Bronchial smooth muscle cell (primary cell): Measurements from ENCODE around the gene C16orf54. TPM values are rescaled to one million over a fixed set of nuclear protein-coding genes. Genes with fewer than 3 reads are reported as not detected.

Experiments
- total RNA-seq: library from RNA; depleted of rRNA; stranded (reverse); fragments of >200 nt; gene quantifications from 2 replicates; pipeline ENCODE4 v1.2.1, GENCODE V29; 2014

C16orf54 gene, protein sequence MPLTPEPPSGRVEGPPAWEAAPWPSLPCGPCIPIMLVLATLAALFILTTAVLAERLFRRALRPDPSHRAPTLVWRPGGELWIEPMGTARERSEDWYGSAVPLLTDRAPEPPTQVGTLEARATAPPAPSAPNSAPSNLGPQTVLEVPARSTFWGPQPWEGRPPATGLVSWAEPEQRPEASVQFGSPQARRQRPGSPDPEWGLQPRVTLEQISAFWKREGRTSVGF
- not detected in 2 replicates for total RNA-seq

DNA sequence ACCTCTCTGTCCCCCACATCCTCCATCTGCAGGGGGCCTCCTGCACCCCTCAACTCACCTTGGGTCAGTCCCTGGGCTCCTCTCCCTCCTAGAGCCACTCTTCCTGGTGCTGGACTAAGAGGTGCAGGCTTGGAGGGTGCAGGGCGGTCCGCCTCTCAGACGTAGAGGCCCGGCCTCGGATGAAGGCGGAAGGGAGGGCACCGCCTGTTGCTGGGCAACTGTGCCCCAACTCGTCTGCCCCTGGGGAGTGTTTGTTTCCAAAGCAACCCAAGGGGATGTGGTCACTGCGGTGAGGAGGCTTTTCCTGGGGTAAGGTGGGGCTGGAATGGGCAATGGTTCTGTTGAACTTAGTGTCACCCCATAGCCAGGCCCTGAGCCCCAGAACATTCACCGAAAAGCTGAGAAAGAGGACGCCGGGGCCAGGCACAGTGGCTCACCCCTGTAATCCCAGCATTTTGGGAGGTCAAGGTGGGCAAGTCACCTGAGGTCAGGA, at the start of gene C16orf54:
Gene C16orf54, minus strand, starts transcription at position 138 of the 493 bp plus-strand sequence. CDS start 1,039 bp downstream, outside the sequence.

DNA sequence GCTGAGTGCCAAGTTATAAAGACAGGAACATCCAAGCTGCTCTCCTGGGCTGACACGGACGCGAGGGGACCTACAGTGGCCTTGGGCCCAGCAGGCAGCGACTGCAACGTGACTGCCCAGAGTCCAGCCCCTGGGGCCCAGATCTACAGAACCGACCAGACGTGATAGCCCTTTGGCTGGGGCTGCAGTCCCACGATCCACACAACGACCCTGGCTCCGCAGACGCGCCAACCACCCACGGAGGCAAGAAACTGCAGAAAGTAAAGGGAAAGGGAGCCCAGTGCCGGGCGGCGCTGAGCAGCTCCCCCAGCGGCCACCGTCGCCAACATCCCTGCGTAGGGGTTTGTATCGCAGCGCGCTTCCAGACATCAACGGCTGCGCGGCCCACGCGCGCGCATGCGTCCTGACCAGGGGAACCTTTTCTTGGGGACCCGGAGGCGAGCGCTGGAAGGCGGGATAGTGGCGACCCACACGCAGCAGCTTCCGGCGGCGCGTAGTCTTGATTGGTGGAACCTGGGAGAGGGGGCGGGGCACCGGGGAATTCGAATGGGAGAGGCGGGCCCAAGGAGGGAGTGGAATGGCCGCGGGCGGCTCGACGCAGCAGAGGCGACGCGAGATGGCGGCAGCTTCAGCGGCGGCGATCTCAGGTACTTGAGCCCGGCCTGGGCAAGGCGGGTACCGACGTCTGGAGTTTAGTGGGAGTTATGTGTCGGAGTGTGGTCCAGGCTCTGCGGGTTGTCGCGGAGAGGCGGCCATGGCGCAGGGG, 44.6 kb upstream of the C16orf54 start, which contains the start of gene KIF22:
Gene KIF22, plus strand, starts transcription at position 569 of the 766 bp plus-strand sequence. Its CDS starts 9 bp downstream, at position 578.

DNA sequence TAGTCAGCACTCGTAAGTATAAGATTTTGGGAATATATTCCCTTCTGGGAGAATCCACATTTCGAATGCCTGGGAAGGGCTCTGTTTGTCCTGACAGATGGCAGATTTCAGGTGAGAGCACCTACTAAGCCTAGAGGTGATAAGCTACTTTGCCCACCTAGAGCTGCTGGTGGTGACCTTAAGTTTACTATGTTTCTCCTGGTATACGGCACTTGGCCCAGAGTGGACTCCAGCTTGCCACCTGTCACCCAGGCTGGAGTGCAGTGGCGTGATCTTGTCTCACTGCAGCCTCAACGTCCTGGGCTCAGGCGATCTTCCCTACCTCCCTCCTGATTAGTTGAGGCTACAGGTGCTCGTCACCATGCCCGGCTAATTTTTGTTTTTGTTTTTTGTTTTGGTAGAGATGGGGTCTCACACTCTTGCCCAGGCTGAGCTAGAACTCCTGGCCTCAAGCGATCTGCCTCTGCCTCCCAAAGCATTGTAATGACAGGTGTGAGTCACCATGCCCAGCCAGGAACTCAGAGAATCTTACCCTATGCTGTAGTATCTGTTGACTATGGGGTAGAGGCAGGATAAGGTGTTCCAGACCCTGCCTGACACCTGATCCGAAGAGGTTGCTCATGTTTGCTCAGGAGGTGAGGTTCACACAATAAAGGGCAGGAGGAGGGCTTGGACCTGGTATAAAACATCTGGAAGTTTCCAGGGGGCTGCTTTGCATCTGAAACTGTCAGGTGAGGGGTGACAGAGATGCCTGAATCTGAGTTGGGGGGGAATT, 32.0 kb upstream of the C16orf54 start, which contains the start of gene ZG16:
Gene ZG16, plus strand, starts transcription at position 681 of the 775 bp plus-strand sequence. CDS start 1,011 bp downstream, outside the sequence.

Other genes starting within 250 kb of the C16orf54 start
- 7.4 and 8.2 TPM in 2 replicates for gene NPIPB12, start 239.6 kb downstream of the C16orf54 start, total RNA-seq
- under 0.01 TPM in 1 of 2 replicates, not detected in the other for gene SPN, start 82.7 kb downstream of the C16orf54 start, total RNA-seq
- 26.4 and 41.6 TPM in 2 replicates for gene QPRT, start 66.8 kb downstream of the C16orf54 start, total RNA-seq
- not detected in 2 replicates for gene ZG16, start 32.3 kb upstream of the C16orf54 start, total RNA-seq
- gene KIF22, start 44.8 kb upstream of the C16orf54 start, total RNA-seq = 6.5 and 14.3 TPM in 2 replicates
- gene MAZ, start 60.5 kb upstream of the C16orf54 start, total RNA-seq = 127 and 202 TPM in 2 replicates
- gene PRRT2, start 66.2 kb upstream of the C16orf54 start, total RNA-seq = 1.9 and 4.4 TPM in 2 replicates
- gene PAGR1, start 70.2 kb upstream of the C16orf54 start, total RNA-seq = 12.1 and 12.3 TPM in 2 replicates
- gene MVP, start 74.5 kb upstream of the C16orf54 start, total RNA-seq = 549 and 610 TPM in 2 replicates
- 63.4 and 86.9 TPM in 2 replicates for gene CDIPT, start 117.2 kb upstream of the C16orf54 start, total RNA-seq
- 5.5 and 7.5 TPM in 2 replicates for gene SEZ6L2, start 153.6 kb upstream of the C16orf54 start, total RNA-seq
- gene ASPHD1, start 154.5 kb upstream of the C16orf54 start, total RNA-seq = 2.1 and 6.8 TPM in 2 replicates
- gene KCTD13, start 180.2 kb upstream of the C16orf54 start, total RNA-seq = 3.9 and 5.0 TPM in 2 replicates
- gene TMEM219, start 216.1 kb upstream of the C16orf54 start, total RNA-seq = 57.5 and 67.9 TPM in 2 replicates
- 41.3 and 46.7 TPM in 2 replicates for gene TAOK2, start 227.9 kb upstream of the C16orf54 start, total RNA-seq
- gene HIRIP3, start 249.6 kb upstream of the C16orf54 start, total RNA-seq = 6.6 and 7.6 TPM in 2 replicates